Stimulated activated naive B cell treated with anti-CD40 and anti-IgM and Interleukin-4, amounts not matched to agents 10 μg/mL and 1 μg/mL and 100 μg/mL, for 72 hours (primary cell): ENCODE measurements around the gene NGEF.

ENCODE experiments used
- ATAC-seq, 2 donors: fragments of 150-1000 bp; cut with Tn5 transposase; replicated peaks; 2 replicates each; pipeline ENCODE4 v1.10.0; 2021; ENCODE audit warnings: moderate library complexity in 1 of 2
- DNase-seq: peaks from one replicate; pipeline ENCODE4 v3.0.0; 2021
- H3K27ac Mint-ChIP-seq: one replicate; pipeline ENCODE4 v1.8.0; 2022; ENCODE audit warnings: mild to moderate bottlenecking, mixed read lengths
- H3K27me3 Mint-ChIP-seq, 2 donors: one replicate each; pipeline ENCODE4 v1.8.0; 2022; ENCODE audit warnings: mixed read lengths in 2 of 2
- H3K36me3 Mint-ChIP-seq, 2 donors: one replicate each; pipeline ENCODE4 v1.8.0; 2022; ENCODE audit warnings: mixed read lengths in 2 of 2, mild to moderate bottlenecking in 1 of 2
- H3K4me1 Mint-ChIP-seq, 2 donors: one replicate each; pipeline ENCODE4 v1.8.0; 2022; ENCODE audit warnings: mixed read lengths in 2 of 2, mild to moderate bottlenecking in 1 of 2
- H3K4me3 Mint-ChIP-seq, 2 donors: one replicate each; pipeline ENCODE4 v1.8.0; 2022; ENCODE audit warnings: mild to moderate bottlenecking in 2 of 2, mixed read lengths in 2 of 2, moderate library complexity in 1 of 2
- H3K9me3 Mint-ChIP-seq, 2 donors: one replicate each; pipeline ENCODE4 v1.8.0; 2022; ENCODE audit warnings: mixed read lengths in 2 of 2, mild to moderate bottlenecking in 1 of 2

Gene NGEF

DNA sequence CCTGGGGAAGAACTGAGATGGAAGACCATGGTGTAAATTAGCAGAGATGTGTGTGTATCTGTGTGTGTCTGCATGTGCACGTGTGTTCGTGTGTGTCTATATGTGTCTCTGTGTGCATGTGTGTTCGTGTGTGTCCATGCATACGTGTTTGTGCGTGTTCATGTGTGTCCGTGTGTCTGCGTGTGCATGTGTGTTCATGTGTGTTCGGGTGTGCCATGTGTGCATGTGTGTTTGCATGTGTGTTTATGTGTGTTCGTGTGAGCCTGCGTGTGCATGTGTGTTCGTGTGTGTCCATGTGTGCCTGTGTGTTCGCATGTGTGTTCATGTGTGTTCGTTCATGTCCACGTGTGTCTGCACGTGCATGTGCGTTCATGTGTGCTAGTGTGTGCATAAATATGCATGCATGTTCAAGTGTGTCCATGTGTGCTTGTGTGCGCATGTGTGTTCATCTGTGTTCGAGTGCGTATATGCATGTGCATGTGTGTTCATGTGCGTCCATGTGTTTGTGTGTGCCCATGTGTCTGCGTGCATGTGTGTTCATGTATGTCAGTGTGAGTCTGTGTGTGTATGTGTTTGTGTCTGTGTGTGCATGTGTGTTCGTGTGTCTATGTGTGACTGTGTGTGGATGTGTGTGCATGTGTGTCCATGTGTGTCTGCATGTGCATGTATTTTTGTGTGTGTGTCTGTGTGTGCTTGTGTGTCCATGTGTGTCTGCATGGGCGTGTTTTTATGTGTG, 22.5 kb upstream of the NGEF start:
- ATAC-seq (no peak), DNase-seq (no peak)
- H3K27ac Mint-ChIP-seq = no peak overlapping the region
- no peaks in the 10 kb centered on the region for H3K4me1 Mint-ChIP-seq
- no peak overlapping the region for H3K4me3 Mint-ChIP-seq
- H3K9me3 Mint-ChIP-seq = no peaks in the 10 kb centered on the region
- H3K36me3 Mint-ChIP-seq = no peaks in the 10 kb centered on the region
- H3K27me3 Mint-ChIP-seq = peaks cover 0 to 4% of the 10 kb centered on the region in 2 donors

DNA sequence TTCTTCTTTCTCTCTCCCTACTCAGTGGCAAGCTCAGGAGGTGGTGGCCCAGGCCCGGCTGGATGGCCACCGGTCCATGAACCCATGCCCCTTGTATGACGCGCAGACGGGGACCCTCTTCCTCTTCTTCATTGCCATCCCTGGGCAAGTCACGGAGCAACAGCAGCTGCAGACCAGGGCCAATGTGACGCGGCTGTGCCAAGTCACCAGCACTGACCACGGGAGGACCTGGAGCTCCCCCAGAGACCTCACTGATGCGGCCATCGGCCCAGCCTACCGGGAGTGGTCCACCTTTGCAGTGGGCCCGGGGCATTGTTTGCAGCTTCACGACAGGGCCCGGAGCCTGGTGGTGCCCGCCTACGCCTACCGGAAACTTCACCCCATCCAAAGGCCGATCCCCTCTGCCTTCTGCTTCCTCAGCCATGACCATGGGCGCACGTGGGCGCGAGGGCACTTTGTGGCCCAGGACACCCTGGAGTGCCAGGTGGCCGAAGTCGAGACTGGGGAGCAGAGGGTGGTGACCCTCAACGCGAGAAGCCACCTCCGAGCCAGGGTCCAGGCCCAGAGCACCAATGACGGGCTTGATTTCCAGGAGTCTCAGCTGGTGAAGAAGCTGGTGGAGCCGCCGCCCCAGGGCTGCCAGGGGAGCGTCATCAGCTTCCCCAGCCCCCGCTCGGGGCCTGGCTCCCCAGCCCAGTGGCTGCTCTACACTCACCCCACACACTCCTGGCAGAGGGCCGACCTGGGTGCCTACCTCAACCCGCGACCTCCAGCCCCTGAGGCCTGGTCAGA, 21.2 kb upstream of the NGEF start:
- no peaks in the 10 kb centered on the region for H3K9me3 Mint-ChIP-seq

DNA sequence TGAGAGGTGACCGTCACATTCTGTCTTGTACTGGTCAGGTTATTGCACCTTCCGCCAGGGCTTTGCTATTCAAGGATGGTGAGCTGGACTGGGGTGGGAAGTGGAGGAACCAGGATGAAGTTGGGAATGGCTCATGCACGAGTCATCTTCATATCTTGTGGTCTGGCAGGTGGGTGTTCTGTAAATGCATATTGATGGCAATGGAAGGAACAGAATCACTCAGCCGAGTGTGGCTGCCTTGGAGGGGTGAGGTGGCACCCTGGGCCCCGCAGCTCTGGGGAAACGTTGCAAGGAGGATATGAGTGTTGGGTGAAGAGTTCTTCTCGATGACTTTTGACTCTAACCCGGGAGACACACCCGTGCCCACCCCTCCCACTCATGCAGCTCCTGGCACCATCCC, 20.6 kb upstream of the NGEF start:
- Mint-ChIP-seq H3K36me3 (no peaks in the 10 kb centered on the region), H3K27me3 (no peaks in the 10 kb centered on the region), H3K27ac (no peak overlapping the region), H3K9me3 (no peaks in the 10 kb centered on the region), H3K4me3 (no peak overlapping the region), H3K4me1 (peaks cover 0 to 2% of the 10 kb centered on the region in 2 donors)
- no peak for ATAC-seq
- no peak for DNase-seq

More for the DNA sequence above, 21.2 kb upstream of the NGEF start:
- H3K27me3 Mint-ChIP-seq = no peaks in the 10 kb centered on the region
- no peak overlapping the region for H3K27ac Mint-ChIP-seq
- H3K4me3 Mint-ChIP-seq = no peak overlapping the region
- no peaks in the 10 kb centered on the region for H3K36me3 Mint-ChIP-seq
- ATAC-seq = no peak
- no peaks in the 10 kb centered on the region for H3K4me1 Mint-ChIP-seq
- no peak for DNase-seq

DNA sequence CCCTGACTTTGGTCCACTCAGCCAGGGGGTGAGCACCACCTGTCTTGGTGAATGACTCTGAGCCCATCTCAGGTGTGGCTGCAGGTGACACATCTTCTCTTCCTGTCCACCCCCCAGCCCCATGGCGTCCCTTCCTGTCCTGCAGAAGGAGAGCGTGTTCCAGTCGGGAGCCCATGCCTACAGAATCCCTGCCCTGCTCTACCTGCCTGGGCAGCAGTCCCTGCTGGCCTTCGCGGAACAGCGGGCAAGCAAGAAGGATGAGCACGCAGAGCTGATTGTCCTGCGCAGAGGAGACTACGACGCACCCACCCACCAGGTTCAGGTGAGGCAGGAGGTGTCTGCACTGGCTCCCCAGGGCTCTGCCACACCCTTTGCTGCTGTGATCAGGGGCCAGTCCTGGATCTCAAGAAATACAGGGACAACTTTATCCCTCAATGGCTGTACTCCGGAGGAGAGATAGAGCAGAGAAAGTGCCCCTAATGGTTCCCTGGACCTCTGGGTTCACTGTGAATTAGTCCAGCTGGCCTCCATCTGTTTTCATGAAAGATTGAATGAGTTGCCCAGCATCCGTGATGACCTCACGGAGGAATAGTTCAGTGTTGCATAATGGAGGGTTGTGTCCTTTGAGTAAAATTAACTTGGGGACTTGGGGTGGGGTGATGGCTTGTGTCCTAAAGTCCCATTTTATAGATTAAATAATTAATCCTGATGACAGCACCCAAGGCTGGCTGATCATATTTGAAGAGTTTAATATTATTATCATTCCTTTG, 19.7 kb upstream of the NGEF start, which contains the start of gene NEU2:
TSS of gene NEU2 (plus strand) at position 122 of the 770 bp plus-strand sequence. CDS start at position 122, 0 bp downstream.
- H3K4me1 Mint-ChIP-seq = peaks cover 0 to 2% of the 10 kb centered on the region in 2 donors
- no peak within 1 kb of the TSS for H3K27ac Mint-ChIP-seq
- H3K27me3 Mint-ChIP-seq = no peaks in the 10 kb centered on the region
- no peaks in the 10 kb centered on the region for H3K36me3 Mint-ChIP-seq
- H3K9me3 Mint-ChIP-seq = no peaks in the 10 kb centered on the region
- DNase-seq (no peak), ATAC-seq (no peak)
- H3K4me3 Mint-ChIP-seq = no peak within 1 kb of the TSS

DNA sequence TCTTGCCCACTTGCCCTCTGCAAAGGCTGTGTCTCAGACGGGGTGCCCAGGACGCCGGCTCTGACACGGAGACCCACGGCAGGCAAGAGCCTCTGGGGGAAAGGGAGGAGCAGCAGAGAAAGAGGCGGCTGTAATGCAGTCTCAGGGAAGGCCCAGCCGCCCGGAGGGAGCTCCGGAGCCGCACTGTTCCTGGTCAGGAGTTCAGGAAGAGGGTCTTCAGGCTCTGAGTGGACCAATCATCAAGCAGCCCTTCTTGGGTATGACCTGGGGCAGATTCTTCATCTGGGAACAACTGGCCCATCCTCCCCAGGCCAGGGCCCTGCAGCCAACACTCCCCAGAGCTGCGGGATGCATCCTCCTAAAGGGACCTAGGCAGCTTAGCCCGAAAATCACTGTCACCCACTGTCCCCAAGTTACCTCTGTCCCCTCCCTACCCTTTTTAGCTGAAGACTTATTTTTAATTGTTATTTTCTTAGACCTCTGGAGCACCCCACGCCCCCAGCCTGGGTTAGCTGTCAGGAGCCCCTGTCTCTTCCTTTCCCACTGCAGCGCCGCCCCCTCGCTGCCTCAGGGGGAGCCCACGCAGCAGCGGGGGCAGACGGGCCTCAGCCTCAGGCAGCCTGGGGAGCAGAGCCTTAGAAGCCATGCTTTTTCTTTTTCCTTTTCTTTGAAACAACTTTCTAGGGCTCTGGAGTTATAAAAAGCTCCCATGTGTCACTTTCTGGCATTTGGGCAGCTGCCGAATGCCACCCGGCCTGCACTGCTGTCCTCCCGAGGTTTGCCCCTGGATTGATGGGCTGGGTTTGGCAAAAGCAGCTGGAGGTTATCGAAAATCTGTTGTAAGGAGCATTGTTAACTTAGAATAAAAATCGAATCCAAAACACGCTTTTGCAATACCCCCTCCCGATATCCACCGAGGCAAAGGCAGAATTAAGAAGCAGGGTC, 18.8 kb upstream of the NGEF start:
- no peak for ATAC-seq
- Mint-ChIP-seq H3K36me3 (no peaks in the 10 kb centered on the region), H3K27ac (no peak overlapping the region), H3K4me3 (no peak overlapping the region), H3K4me1 (peaks cover 0 to 2% of the 10 kb centered on the region in 2 donors), H3K27me3 (no peaks in the 10 kb centered on the region), H3K9me3 (no peaks in the 10 kb centered on the region)
- no peak for DNase-seq

DNA sequence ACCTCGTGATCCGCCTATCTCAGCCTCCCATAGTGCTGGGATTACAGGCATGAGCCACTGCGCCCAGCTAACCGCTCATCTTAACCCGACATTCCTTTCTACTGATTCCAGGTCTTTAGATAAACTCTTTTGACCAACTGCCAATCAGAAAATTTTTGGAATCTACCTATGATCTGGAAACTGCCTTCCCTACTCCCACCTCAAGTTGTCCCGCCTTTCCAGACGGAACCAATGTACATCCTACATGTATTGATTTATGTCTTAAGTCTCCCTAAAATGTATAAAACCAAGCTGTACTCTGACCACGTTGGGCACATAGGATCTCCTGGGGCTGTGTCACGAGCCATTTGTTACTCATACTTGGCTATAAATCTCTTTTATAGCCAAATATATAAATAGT, 16.3 kb upstream of the NGEF start:
- Mint-ChIP-seq H3K9me3 (no peaks in the 10 kb centered on the region), H3K36me3 (no peaks in the 10 kb centered on the region), H3K4me1 (peaks cover 0 to 2% of the 10 kb centered on the region in 2 donors), H3K27me3 (peaks cover 0 to 3% of the 10 kb centered on the region in 2 donors), H3K27ac (no peak overlapping the region), H3K4me3 (no peak overlapping the region)
- no peak for DNase-seq
- ATAC-seq = no peak

DNA sequence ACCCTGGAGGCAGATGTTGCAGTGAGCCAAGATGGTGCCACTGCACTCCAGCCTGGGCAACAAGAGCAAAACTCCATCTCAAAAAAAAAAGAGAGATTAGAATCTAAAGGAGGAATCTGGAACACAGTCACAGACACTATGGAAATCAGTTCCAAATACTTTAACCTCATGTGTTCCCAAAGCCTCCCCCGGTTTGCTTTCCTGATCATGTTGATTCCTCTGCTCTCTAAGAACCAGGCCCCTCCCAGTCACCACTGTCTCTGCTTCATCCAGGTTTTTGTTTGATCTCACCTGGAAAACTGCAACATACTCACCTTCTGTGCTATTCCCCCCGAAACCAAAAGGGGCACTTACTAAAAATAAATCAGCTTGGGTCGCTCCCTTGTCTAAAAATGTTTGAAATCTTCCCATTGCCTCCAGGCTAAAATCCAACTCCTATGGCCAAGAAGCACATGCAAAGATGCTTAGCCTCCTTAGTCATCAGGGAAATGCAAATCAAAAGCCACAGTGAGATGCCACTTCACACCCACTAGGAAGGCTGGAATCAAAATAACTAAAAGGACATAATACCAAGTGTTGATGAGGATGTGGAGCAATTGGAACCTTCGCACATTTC, 13.2 kb upstream of the NGEF start:
- Mint-ChIP-seq H3K4me1 (peaks cover 0 to 2% of the 10 kb centered on the region in 2 donors), H3K4me3 (no peak overlapping the region), H3K36me3 (no peaks in the 10 kb centered on the region), H3K27ac (no peak overlapping the region), H3K9me3 (no peaks in the 10 kb centered on the region), H3K27me3 (peaks cover 3 to 8% of the 10 kb centered on the region in 2 donors)
- ATAC-seq = no peak
- no peak for DNase-seq

DNA sequence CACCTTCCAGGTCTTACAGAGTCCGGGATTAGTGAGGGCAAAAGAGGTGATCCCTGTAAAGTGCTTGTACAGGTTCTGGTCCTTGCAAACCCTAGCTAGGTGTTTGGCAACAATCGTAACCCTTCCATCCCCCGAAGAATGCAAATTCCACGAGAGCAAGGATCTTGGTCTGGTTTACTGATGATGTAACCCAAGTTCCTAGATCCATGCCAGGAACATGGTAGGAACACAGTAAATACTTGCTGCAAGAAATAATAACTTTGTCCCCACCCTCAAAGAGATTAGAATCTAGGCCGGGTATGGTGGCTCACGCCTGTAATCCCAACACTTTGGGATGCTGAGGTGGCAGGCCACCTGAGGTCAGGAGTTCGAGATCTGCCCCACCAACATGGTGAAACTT, 12.7 kb upstream of the NGEF start:
- no peak overlapping the region for H3K4me3 Mint-ChIP-seq
- H3K4me1 Mint-ChIP-seq = peaks cover 0 to 2% of the 10 kb centered on the region in 2 donors
- peaks cover 3 to 8% of the 10 kb centered on the region in 2 donors for H3K27me3 Mint-ChIP-seq
- no peaks in the 10 kb centered on the region for H3K9me3 Mint-ChIP-seq
- no peaks in the 10 kb centered on the region for H3K36me3 Mint-ChIP-seq
- DNase-seq = no peak
- no peak overlapping the region for H3K27ac Mint-ChIP-seq
- no peak for ATAC-seq

DNA sequence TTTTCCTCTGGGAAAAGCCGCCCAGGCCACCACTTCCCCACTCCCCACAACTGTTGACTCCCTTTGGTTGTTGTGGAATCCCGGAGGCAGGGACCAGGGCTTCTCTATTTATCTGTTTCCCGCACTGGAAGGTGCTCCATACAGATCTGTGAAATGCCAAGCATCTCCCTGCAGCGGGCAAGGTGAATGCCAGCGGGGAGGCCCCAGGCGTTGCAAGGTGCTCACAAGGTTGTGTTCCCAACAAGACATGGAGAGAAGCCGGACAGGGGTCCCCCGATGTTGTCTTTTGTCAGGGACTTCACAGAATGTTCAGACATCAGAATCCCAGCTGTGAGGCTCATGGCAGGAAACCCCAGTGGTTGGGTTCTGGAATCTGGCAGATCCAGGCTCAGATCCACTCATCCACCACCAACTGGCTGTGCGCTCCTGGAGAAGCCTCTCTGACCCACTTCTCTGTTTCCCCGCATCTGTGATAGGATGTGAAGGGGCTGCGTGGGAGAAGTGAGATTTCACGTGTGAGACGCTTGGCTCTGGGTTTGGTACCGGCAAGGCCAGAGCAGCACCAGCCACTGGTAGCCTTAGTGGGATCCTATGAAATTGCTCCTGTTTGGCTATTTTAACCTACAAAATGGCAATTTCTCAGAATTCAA, 10.8 kb upstream of the NGEF start:
- no peak overlapping the region for H3K4me3 Mint-ChIP-seq
- no peak for DNase-seq
- H3K9me3 Mint-ChIP-seq = no peaks in the 10 kb centered on the region
- H3K4me1 Mint-ChIP-seq = peaks cover 0 to 2% of the 10 kb centered on the region in 2 donors
- H3K27ac Mint-ChIP-seq = no peak overlapping the region
- H3K27me3 Mint-ChIP-seq = peaks cover 3 to 8% of the 10 kb centered on the region in 2 donors
- no peaks in the 10 kb centered on the region for H3K36me3 Mint-ChIP-seq
- ATAC-seq = no peak

DNA sequence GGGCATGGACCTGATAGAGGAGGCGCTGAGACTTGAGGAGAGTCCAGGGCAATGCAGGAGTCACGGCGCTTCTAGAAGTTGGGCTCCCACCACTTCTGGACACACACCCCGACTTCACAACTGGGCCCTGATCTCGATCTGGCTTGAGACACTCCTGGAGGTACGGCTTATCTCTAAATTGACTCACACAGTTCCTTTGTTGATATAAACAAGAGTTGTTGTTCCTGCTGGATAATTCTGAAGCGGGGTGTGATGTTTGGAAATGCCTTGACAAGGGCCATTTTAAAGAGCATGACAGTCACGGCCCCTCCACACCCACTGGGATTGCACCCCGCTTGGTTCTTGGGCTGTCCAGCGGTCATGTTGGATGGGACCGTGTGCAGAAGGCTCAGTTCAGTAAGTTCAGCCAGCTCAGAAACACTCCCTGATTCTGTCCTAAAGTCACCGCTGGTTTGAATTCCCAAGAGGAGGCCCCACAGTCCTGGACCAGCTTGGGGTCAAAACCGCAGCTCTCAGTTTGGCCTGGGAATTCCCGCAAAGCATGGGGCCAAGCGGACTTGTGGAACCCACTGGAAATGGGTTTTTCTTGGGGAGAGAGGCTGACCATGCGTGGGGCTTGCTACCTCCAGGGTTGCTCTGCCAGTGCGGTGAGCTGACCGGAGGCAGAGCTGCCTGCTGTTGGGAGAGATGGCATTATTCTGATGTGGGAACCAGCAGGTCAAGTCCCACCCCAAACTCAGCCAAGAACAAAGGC, 10.1 kb upstream of the NGEF start:
- DNase-seq (no peak), ATAC-seq (no peak)
- Mint-ChIP-seq H3K27ac (no peak overlapping the region), H3K36me3 (no peaks in the 10 kb centered on the region), H3K4me3 (no peak overlapping the region), H3K4me1 (no peaks in the 10 kb centered on the region), H3K27me3 (peaks cover 3 to 8% of the 10 kb centered on the region in 2 donors), H3K9me3 (no peaks in the 10 kb centered on the region)

DNA sequence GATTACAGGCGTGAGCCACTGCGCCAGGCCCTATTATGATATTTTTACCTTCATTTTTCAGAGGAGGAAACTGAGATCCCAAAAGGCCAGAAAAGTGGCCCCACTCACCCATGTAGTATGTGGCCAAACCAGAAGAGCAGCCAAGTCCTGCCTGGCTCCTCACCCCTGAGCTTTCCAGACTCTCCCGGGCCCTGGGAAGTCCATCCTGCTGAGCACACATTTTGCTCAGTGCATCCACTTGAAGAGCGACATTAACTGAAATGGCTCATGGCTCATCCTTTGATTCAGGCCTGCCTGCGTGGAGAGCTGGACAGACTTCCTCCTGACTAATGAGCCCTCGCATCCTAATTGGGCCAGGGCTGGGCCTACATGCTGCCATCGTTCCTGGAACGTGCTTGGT, 9.5 kb upstream of the NGEF start:
- Mint-ChIP-seq H3K27me3 (peaks cover 3 to 8% of the 10 kb centered on the region in 2 donors), H3K36me3 (no peaks in the 10 kb centered on the region), H3K4me3 (no peak overlapping the region), H3K4me1 (no peaks in the 10 kb centered on the region), H3K9me3 (no peaks in the 10 kb centered on the region), H3K27ac (no peak overlapping the region)
- ATAC-seq = no peak
- DNase-seq = no peak

DNA sequence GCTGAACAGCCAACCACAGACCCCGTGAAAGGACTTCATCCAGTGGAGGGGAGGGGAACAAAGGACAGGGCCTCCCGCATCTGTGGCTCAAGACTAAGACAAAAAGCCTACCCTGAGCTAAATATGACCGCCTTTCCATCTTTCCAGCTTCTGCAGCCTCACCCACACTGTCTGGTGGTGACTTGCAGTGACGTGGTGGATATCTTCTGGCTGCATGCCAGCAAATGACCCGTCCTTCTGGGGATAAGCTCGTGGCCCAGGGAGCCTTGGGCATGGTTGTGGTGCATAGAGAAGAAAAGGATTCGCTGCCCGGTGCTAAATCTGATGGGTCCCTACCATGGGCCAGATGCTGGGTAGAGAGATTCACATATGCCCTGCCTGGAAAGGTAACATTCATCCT, 8.7 kb upstream of the NGEF start:
- DNase-seq (no peak), ATAC-seq (no peak)
- no peaks in the 10 kb centered on the region for H3K9me3 Mint-ChIP-seq
- H3K4me1 Mint-ChIP-seq = no peaks in the 10 kb centered on the region
- peaks cover 3 to 8% of the 10 kb centered on the region in 2 donors for H3K27me3 Mint-ChIP-seq
- no peak overlapping the region for H3K27ac Mint-ChIP-seq
- H3K4me3 Mint-ChIP-seq = no peak overlapping the region
- H3K36me3 Mint-ChIP-seq = no peaks in the 10 kb centered on the region
